COLO668 (cell line): ENCODE results near the gene AMZ2.
"Not testable (repeated sequence)": the region's sequence is repeated elsewhere in the genome, so short reads cannot be mapped to it uniquely, and the experiment has no call there.

Experiments
- DNase-seq: peaks from one replicate; lab custom pipeline; 2025; ENCODE audit not compliant: unreplicated experiment; lab: John Stamatoyannopoulos, UW

The AMZ2 gene

DNA sequence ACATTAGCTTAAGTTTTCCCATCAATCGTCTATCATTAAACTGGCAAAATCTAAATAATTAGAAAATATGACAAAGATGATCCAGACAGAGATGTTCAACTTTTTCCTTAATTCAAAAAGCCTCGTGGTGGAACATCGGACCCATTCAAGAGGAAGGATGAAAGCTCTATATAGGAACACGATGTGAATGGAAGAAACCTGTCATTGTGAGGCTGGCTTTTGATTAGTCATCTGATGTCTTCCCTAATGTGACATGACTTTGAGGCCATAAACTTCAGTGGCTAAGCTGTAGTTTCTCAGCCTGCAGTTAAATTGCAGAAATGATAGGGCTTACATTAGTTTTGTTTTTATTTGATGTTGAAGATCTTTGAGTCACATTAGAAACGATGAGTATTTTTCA lies 1.0 kb downstream of the AMZ2 start:
- no peak for DNase-seq

DNA sequence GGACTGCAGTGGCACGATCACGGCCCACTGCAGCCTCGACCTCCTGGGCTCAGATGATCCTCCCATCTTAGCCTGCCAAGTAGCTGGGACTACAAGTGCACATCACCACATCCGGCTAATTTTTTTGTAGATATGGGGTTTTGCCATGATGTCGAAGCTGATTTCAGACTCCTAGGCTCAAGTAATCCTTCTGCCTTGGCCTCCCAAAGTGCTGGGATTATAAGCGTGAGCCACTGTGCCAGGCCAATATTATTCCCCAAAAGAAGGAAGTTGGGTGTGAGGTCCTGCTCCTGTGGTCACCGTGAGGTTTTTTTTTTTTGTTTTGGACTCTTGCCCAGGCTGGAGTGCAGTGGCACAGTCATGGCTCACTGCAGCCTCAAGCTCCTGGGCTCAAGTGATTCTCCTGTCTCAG lies 1.5 kb downstream of the AMZ2 start:
- DNase-seq, result no peak

DNA sequence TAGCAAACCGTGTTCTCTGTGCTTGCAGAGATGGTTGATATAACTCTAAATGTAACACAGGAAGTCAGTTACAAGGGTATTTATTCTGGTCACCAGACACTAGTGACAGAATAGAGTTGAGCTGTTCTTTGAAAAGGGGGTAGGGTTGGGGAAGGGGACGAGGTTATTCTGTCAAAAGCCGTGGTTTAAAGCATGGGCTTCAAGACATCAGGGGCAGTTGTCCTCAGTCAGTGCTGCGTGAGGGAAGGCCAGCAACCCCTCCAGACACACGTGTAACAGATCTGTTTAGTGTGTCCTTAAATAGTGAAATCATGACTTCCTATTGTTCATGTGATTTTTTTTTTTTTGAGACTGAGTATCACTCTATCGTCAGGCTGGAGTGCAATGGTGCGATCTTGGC lies 5.6 kb downstream of the AMZ2 start:
- not testable (repeated sequence) for DNase-seq

DNA sequence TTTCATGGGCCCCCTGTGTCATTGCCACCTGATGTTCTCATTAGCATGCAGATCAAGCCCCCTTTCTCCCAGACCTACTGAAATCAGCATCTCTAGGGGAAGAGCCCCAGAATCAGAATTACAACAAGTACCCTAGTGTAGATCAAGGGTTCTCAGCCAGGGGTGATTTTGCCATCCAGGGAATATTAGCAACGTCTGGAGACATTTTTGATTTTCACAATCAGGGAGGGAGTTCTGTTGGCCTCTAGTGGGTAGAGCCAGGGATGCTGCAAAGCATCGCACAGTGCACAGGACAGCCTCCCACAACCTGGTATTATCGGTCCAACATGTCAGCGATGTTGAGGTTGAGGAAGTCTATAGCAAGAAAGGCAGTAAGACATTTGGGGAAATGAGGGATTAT lies 7.3 kb downstream of the AMZ2 start:
- no peak for DNase-seq

DNA sequence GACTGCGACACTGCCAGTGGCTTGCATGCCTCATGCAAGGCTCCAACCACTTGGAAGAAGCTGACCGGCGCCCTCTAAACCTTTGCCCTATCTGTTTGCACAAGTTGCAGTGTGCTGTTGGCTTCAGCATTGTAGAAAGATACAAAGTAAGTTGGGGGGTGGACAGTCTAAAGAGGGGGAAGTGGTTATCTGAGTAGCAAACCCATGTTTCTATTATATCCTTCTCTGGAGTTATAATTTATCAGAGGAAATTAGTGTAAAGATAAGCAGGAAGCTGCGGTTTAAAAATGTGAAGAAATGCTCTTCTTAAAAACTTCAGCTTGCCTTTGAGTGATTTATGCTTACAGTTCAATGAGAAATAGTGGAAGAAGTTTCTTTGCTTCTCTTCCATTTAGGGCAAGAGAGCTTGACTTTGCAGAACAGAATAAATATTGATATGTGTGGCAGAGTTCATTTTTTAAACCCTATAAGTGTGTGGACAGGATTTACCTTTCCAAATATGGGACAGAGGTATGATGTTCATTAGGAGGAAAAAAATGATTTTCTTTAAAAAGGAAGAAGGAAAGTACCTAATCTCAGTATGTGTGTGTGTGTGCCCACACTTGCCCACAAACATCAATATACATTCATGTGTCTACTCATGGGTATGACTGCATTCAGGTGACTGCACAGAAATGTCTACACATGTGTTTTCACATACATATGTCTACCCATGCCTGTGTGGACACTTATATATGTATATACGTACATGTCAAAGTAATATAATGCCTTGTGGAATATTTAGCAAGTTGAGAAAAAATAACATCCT lies 8.1 kb downstream of the AMZ2 start:
- no peak for DNase-seq

DNA sequence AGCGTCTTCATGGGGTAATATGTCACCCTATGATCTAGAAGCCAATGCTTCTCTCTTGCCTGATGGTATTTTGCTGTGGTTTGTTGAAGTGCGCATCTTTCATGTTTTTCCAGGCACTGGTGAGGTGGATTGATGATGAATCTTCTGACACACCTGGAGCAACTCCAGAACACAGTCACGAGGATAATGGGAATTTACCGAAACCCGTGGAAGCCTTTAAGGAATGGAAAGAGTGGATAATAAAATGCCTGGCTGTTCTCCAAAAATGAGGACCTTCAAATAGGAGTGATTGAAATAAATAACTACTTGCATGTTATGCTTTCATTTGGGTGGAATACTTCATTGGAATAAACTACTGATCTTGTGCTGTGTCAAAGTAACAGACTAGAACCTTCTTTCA lies 8.9 kb downstream of the AMZ2 start:
- DNase-seq, result not testable (repeated sequence)

DNA sequence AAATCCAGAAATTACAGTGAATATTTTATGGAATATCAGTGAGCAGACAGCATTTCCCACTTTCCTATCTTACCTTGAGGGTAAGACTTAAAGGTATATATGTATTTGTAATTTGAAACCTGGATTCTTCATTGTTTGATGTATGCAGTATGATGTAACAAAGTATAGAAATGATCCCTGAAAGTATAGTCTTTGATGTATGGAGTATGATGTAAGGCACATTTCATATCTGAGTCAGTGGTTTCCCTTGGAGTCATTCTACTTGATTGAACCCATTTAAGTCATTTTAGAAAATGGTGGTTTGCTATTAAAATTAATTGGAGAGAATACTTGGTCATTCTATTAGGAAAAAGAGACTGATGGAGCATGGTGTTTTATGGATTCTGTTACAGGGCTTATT lies 10.1 kb downstream of the AMZ2 start:
- no peak for DNase-seq

DNA sequence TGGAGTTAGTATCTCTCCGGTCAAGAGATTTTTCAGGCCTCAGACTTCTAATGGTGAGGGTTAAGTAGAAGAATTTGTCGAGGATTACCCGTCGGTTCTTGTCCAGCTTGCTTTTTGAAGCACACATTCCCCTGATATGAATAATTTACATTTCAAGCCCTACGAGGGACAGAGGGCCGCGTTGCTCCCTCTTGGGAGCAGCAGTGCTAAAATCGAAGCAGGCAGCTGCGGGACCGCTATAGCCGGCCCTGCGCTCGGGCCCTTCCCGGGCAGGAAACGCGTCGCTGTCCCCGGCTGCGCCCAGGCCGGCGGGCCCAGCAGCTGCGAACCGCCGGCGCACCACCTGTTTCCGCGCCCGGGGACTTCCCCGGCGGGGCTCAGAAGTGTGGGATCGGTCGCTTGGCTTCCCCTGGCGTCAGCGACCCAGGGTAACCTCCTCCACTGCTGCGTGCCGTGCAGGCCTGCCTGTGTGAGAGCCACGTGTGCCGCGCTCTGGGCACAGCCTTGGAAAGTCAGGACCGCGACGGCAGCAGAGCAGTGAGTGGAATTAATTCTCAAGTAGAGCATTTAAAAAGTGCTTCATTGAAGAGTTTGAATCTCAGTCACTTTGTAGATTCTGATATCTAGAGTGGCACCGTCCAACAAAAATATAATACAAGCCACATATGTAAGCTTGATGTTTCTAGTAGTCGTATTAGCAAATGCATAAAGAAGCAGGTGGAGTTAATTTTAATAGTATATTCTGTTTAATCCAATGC lies 11.2 kb downstream of the AMZ2 start:
- peak; percentile 52 for DNase-seq

DNA sequence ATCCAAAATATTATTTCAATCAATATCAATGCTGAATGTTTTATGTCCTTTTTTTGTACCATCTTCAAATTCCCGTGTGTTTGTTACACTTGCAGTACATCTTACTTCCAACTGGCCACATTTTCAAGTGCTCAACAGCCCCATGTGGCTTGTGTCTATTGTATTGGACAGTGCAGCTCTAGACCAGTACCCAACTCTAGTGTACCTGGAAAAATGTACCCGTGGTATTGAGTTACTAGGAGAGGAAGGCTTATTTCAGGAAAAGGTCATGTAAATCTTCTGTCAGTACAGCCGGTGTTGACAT lies 11.8 kb downstream of the AMZ2 start:
- DNase-seq, result peak; percentile 5

DNA sequence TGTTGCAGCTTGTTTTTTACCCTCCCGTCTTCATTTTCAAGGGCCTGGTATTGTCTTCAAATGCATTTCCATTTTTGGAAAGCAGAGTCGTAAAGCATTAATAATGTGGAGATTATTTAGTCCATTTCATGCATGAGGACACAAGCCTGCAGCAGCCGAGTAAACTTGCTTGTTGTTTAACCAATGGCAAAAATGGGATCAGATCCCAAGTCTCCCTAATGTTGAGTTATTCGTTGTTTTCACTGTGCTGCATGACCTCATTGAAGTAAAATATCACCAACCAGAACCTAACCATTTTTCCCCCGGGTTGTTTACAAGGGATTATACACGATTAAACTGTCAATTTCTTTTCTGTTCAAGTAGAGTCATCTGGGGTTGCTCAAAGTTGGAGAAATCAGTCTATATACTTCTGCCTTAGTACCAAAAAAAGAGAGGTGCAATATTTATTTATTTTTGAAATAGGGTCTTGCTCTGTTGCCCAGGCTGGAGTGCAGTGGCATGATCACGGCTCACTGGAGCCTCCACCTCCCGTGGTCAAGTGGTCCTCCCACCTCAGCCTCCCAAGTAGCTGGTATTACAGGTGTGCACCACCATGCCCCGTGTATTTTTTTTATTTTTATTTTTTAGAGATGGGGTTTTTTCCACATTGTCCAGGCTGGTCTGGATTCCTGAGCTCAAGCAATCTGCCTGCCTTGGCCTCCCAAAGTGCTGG lies 12.4 kb downstream of the AMZ2 start:
- DNase-seq, result no peak

DNA sequence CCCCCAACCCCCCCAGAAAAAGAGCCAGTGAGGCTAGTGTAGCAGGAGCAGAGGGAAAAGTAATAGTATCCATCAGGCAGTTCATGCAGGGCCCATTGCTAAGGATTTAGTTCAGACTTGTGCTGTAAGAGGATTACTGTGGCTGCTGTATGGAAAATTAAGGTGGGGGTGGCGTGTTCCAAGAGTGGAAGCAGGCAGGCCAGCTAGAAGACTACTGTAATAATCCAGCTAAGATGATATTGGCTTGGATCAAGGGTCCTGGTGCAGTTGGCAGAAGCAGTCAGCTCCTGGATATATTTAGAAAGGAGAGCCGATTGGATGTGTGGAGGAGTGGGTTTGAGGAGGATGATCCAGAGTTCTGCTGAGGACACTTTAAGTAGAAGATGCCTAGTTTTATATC lies 14.6 kb downstream of the AMZ2 start:
- DNase-seq, result not testable (repeated sequence)

DNA sequence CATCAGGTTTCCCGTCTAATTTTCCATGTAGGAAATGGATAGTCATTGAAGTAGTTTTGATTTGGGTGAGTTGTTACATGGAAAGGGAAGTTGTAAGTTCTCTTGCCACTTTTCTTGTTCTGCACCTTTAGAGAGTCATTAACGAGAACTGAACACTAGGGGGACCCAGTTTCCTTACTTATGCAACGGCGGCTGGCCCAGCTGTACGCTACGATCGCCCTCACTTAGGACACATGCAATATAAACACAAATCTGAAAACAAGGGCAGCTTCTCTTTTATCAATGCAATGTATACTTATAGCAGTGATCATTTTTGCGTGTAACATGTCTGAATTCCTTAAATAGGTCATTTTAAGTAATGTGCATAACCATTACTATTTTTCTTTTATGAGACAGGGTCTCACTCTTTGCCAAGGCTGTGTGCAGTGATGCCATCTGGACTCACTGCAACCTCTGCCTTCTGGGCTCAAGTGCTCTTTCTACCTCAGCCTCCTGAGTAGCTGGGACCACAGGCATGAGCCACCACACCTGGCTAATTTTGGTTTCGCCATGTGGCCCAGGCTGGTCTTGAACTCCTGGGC lies 15.3 kb downstream of the AMZ2 start:
- DNase-seq, result peak; percentile 3

DNA sequence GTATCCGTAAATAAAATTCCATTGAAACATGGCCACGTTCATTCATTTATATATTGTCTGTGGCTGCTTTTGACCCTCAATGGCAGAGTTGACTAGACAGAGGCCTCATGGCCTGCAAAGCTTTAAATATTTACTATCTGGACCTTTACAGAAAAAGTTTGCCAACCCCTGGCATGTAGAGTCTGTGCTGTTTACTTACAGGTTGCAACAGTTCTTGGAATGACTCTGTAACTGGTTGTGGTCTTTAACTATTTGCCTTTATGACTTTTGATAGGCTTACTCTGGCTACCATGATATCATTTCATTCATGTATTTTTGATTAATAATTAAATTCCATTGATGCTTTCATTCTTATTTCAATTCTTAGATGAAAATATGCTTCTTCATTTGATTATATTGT lies 18.0 kb downstream of the AMZ2 start:
- not testable (repeated sequence) for DNase-seq

DNA sequence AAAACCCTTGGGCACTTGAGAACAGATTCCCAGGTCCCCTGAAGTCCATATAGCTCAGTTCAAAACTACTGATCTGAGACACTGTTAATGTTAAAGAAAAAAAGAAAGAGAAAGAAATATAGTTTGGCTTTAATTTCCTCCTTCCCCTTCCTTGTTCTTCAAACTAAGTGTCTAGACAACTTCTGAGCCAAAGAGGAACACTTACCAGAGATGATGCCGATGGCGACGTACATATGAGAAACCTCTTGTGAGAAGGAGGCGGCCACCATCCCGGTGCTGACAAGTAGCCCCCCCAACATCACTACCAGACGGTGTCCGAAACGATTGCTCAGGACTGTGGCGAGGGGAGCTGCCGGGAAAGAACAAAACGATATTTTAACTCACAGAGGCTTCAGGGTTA lies 25.9 kb downstream of the AMZ2 start:
- no peak for DNase-seq

DNA sequence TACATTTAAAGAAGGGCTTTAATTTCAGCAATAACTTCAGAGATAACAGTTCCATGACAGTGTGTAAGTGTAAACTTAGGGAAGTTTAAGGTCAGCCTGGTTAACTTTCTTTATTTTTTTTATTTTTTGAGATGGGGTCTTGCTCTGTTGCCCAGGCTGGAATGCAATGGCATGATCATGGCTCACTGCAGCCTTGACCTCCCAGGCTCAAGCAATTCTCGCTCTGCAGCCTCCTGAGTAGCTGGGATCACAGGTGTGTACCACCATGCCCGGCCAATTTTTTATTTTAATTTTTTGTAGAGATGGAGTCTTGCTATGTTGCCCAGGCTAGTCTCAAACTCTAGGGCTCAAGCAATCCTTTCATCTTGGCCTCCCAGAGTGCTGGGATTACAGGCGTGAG lies 28.5 kb downstream of the AMZ2 start:
- DNase-seq, result not testable (repeated sequence)

DNA sequence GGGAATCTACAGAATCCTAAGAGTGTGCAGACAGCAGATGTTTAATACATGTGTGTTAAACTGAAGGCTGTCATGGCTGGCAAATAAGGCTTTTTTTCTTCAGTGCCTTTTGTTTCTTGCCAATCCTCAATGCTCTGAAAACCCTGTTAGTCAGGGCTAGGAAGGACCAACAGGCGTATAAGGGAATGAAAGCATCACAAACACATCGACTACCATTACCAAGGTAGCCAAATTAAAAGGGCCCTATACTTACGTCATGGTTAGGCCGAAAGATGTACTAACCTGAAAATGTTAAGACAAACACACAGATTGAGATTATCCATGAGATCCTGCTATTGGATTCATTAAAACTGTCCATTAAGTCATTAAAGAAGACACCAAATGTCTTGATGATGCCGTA lies 30.0 kb downstream of the AMZ2 start:
- no peak for DNase-seq

DNA sequence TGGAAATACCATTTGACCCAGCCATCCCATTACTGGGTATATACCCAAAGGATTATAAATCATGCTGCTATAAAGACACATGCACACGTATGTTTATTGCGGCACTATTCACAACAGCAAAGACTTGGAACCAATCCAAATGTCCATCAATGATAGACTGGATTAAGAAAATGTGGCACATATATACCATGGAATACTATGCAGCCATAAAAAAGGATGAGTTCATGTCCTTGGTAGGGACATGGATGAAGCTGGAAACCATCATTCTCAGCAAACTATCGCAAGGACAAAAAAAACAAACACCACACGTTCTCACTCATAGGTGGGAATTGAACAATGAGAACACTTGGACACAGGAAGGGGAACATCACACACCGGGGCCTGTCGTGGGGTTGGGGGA lies 34.1 kb downstream of the AMZ2 start:
- DNase-seq, result not testable (repeated sequence)

DNA sequence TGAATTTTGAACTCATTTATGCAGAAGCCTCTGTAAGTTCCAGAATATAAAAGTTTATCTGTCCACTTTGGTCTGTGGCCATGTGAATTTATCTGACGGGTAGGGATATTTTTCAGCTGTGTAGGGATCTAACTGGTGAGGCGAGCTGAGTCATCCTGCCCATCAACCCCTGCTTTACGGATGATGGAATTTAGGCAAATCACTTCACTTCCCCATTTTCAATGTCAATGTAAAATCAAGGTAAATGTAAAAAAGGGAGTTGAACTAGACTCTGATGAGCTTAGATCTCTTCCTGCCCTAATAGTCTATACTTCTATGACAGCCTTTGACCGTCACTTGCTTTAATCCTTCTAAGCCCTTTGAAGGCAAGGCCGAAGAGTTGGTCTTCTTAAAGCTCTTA lies 40.5 kb downstream of the AMZ2 start:
- no peak for DNase-seq

DNA sequence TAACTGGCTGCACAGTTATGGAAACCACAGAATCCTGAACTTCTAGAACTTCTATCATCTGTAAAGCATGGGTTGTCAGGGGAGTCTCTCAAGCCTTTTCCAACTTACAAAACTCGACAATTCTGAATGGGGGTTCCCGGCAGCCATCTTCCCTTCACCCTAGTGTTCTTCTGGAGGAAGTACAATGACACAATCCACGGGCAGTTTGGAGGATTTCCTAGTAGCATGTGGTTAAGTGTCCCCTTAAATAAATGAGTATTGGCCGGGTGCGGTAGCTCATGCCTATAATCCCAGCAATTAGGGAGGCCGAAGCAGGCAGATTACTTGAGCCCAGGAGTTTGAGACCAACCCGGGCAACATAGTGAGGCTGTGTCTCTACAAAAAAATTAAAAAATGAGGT lies 41.0 kb downstream of the AMZ2 start:
- DNase-seq, result no peak

DNA sequence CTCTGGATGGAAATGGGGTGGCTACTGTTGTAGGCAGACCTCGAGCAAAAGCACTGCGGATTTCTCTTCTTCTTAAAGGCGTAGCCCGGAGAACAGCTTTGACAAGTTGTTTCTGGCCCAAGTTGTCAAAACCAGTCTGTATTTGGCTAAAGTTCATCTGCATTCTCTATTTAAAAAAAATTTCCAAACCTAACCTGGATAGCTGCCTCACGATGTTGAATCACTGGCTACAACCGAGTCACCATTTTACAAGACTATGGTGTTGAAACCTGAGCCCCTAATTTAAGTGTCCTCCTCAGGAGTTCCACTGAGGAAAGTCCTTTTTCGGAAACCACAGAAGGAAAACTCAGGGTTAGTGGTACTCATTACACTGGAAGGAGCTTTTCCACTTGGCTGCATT lies 41.6 kb downstream of the AMZ2 start:
- DNase-seq, result no peak

DNA sequence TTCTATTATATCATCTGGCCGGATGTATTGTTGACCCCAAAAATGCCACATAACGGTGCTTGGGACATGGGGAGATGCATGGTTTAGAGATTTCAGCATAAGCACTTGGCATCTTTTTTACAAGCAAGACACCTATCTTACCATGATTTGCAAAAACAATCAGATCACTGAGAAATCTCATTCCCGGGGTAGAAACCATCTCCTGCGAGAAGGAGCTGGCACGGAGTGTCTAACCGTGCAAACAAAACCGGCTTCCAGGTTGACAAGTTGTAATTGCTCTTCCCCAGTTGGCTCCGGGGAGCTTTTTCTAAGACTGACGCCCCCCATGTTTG lies 42.1 kb downstream of the AMZ2 start:
- DNase-seq, result no peak
